GM23338 (cell line): ENCODE results near the gene CCSER2. TPM values are rescaled to one million over a fixed set of nuclear protein-coding genes. Genes with fewer than 3 reads are reported as not detected.

Experiments used
- ATAC-seq: fragments of 200-7000 bp; cut with Tn5 transposase; 3 replicates; pipeline ENCODE4 v1.9.1; 2020
- DNase-seq: peaks from one replicate; pipeline ENCODE4 v3.0.0-alpha.2; 2015; ENCODE audit warnings: low spot score
- H2AFZ ChIP-seq: fragments of 200-600 bp; sonication (generic); 2 replicates; pipeline ENCODE4 v1.8.0; 2016; ENCODE audit warnings: antibody characterized with exemption, mild to moderate bottlenecking, moderate library complexity
- H3F3A ChIP-seq: fragments of 200-600 bp; sonication (generic); replicated peaks from 2 replicates; pipeline ENCODE4 v1.8.0; 2017; ENCODE audit warnings: antibody characterized with exemption, mixed run types, low read depth
- H3K27ac ChIP-seq: fragments of 200-600 bp; sonication (generic); 2 replicates; pipeline ENCODE4 v1.6.1; 2016; ENCODE audit warnings: low read depth
- H3K27me3 ChIP-seq: fragments of 200-600 bp; sonication (generic); 2 replicates; pipeline ENCODE4 v1.8.0; 2016; ENCODE audit warnings: mild to moderate bottlenecking, mixed run types, moderate library complexity; ENCODE audit not compliant: insufficient read depth
- H3K36me3 ChIP-seq: fragments of 200-600 bp; sonication (generic); 2 replicates; pipeline ENCODE4 v1.8.0; 2016; ENCODE audit warnings: mild to moderate bottlenecking; ENCODE audit not compliant: insufficient read depth
- H3K4me1 ChIP-seq: fragments of 200-600 bp; sonication (generic); 2 replicates; pipeline ENCODE4 v1.8.0; 2016; ENCODE audit warnings: mild to moderate bottlenecking, moderate library complexity; ENCODE audit not compliant: insufficient read depth
- H3K4me2 ChIP-seq: fragments of 200-600 bp; sonication (generic); 2 replicates; pipeline ENCODE4 v1.7.1; 2017; ENCODE audit warnings: mixed run types
- H3K4me3 ChIP-seq: fragments of 200-600 bp; sonication (generic); 2 replicates; pipeline ENCODE4 v1.6.1; 2016; ENCODE audit warnings: mixed run types
- H3K79me2 ChIP-seq: fragments of 200-600 bp; sonication (generic); replicated peaks from 2 replicates; pipeline ENCODE4 v1.8.0; 2017; ENCODE audit warnings: mild to moderate bottlenecking; ENCODE audit not compliant: insufficient read depth
- H3K9me2 ChIP-seq: fragments of 200-600 bp; sonication (generic); 2 replicates; pipeline ENCODE4 v1.8.0; 2017; ENCODE audit not compliant: insufficient read depth
- H4K20me1 ChIP-seq: fragments of 200-600 bp; sonication (generic); replicated peaks from 2 replicates; pipeline ENCODE4 v1.8.0; 2017; ENCODE audit warnings: mild to moderate bottlenecking; ENCODE audit not compliant: insufficient read depth
- H3K27ac Mint-ChIP-seq: 2 replicates; pipeline ENCODE4 v1.8.0; 2020; ENCODE audit warnings: inconsistent platforms, mild to moderate bottlenecking, moderate library complexity, mixed read lengths
- H3K27me3 Mint-ChIP-seq: 3 replicates; pipeline ENCODE4 v1.8.0; 2022; ENCODE audit warnings: low read depth, mild to moderate bottlenecking, moderate library complexity, mixed read lengths, inconsistent platforms; ENCODE audit not compliant: insufficient read depth, poor library complexity
- H3K36me3 Mint-ChIP-seq: 3 replicates; pipeline ENCODE4 v1.8.0; 2021; ENCODE audit warnings: low read depth, mild to moderate bottlenecking, inconsistent platforms, moderate library complexity, mixed read lengths
- H3K4me1 Mint-ChIP-seq: 3 replicates; pipeline ENCODE4 v1.8.0; 2020; ENCODE audit warnings: mild to moderate bottlenecking, inconsistent platforms, mixed read lengths
- H3K4me3 Mint-ChIP-seq: 3 replicates; pipeline ENCODE4 v1.8.0; 2021; ENCODE audit warnings: moderate library complexity, mild to moderate bottlenecking, inconsistent platforms, mixed read lengths
- H3K9me3 Mint-ChIP-seq: 3 replicates; pipeline ENCODE4 v1.8.0; 2020; ENCODE audit warnings: moderate library complexity, mild to moderate bottlenecking, inconsistent platforms, mixed read lengths
- CREB1 ChIP-seq: fragments of 250-450 bp; sonication (Bioruptor Pico); IDR thresholded peaks from 2 replicates; pipeline ENCODE4 v1.5.0; 2020; ENCODE audit warnings: low read depth, mild to moderate bottlenecking, moderate library complexity
- CTCF ChIP-seq, 2 experiments: fragments of 200-600 bp in 1 of 2; sonication (generic) in 1 of 2; conservative IDR thresholded peaks; 2 replicates each; pipeline versions ENCODE4 v1.5.1 to v1.6.1; 2016 to 2017; ENCODE audit warnings: antibody characterized with exemption in 2 of 2, low read depth in 2 of 2, mild to moderate bottlenecking in 2 of 2, moderate library complexity in 1 of 2
- ETS1 ChIP-seq: IDR thresholded peaks from 2 replicates; pipeline ENCODE4 v1.6.1; 2016; ENCODE audit warnings: antibody characterized with exemption
- EZH2phosphoT487 ChIP-seq: fragments of 200-600 bp; sonication (generic); IDR thresholded peaks from one replicate; pipeline ENCODE4 v1.8.1; 2018; ENCODE audit warnings: antibody characterized with exemption; ENCODE audit not compliant: unreplicated experiment
- POLR2AphosphoS5 ChIP-seq: IDR thresholded peaks from 2 replicates; pipeline ENCODE4 v1.6.1; 2016; ENCODE audit warnings: antibody characterized with exemption, low read depth
- STAT1 ChIP-seq: IDR thresholded peaks from one replicate; pipeline ENCODE4 v1.6.1; 2016; ENCODE audit warnings: antibody characterized with exemption; ENCODE audit not compliant: unreplicated experiment
- ZNF114 ChIP-seq: fragments of 250-450 bp; sonication (Bioruptor Pico); IDR thresholded peaks from 2 replicates; pipeline ENCODE4 v1.5.0; 2020; ENCODE audit warnings: mild to moderate bottlenecking, moderate library complexity
- ZNF462 ChIP-seq: fragments of 250-450 bp; sonication (Bioruptor Pico); IDR thresholded peaks from 2 replicates; pipeline ENCODE4 v1.5.0; 2020; ENCODE audit warnings: mild to moderate bottlenecking, moderate library complexity
- polyA plus RNA-seq: library from polyadenylated mRNA; unstranded; fragments of >200 nt; fragmentation: Nextera tagmentation; extraction: Ambion mirVana; gene quantifications from 2 replicates; pipeline ENCODE4 v1.2.1, GENCODE V29; 2016
- total RNA-seq: library from RNA; depleted of rRNA; stranded (reverse); fragments of >200 nt; shearing (Covaris generic); gene quantifications from 2 replicates; pipeline ENCODE4 v1.2.3, GENCODE V29; 2014

The CCSER2 gene
- total and polyA plus RNA-seq, 2 experiments from 2014 or later: 30.6 to 37.2 TPM

GRCh38 chr10:84548869-84549268, 220.5 kb downstream of the CCSER2 start:
- peaks cover 5% of the 10 kb centered on the region; the same call in 1 of the 3 replicates for H3K4me1 Mint-ChIP-seq
- no peaks in the 10 kb centered on the region for H3K27me3 ChIP-seq
- H3K4me1 ChIP-seq: no peaks in the 10 kb centered on the region
- H3K9me3 Mint-ChIP-seq: no peaks in the 10 kb centered on the region
- H3K9me2 ChIP-seq: no peaks in the 10 kb centered on the region
- no peak overlapping the region for H3K4me3 Mint-ChIP-seq
- H3K36me3 Mint-ChIP-seq: no peaks in the 10 kb centered on the region
- no peaks in the 10 kb centered on the region for H3K79me2 ChIP-seq
- DNase-seq: peak; percentile 82
- H2AFZ ChIP-seq: peak overlapping the region; percentile 74; the same call in 1 of the 2 replicates
- TF ChIP-seq EZH2phosphoT487 (no peak), ZNF114 (CRISPR knock-in tag) (no peak), POLR2AphosphoS5 (no peak), CTCF (conservative IDR thresholded peaks at IDR 0.05; ENCODE audit: low read depth in 2 of 2) (peak; percentile 81 to 86), ZNF462 (CRISPR knock-in tag) (no peak), CREB1 (CRISPR knock-in tag) (no peak), ETS1 (no peak), STAT1 (no peak)
- no peak overlapping the region for H3K4me2 ChIP-seq
- no peaks in the 10 kb centered on the region for H3F3A ChIP-seq
- H3K27me3 Mint-ChIP-seq: peaks cover 6% of the 10 kb centered on the region
- peak; percentile 92 for ATAC-seq
- no peak overlapping the region for H3K4me3 ChIP-seq
- no peak overlapping the region for H3K27ac Mint-ChIP-seq
- no peak overlapping the region for H3K27ac ChIP-seq
- H4K20me1 ChIP-seq: no peaks in the 10 kb centered on the region
- no peaks in the 10 kb centered on the region for H3K36me3 ChIP-seq
